ENCODE results near the gene MREG.

GRCh38 chr2:215931256-215931903, 82.0 kb downstream of the MREG start:
- TF ChIP-seq YY1 (IDR thresholded peaks at IDR 0.05; ENCODE audit: insufficient read depth, insufficient read length) (no peak), SUZ12 (IDR thresholded peaks at IDR 0.05; ENCODE audit: extremely low read depth, insufficient read depth, insufficient read length) (no peak)

Measured in NT2/D1 (cell line).